Measurements from ENCODE around the gene REPIN1. TPM values are rescaled to one million over a fixed set of nuclear protein-coding genes. Genes with fewer than 3 reads are reported as not detected.

REPIN1 gene
- total RNA-seq, 1 donor = 57.5 TPM

DNA sequence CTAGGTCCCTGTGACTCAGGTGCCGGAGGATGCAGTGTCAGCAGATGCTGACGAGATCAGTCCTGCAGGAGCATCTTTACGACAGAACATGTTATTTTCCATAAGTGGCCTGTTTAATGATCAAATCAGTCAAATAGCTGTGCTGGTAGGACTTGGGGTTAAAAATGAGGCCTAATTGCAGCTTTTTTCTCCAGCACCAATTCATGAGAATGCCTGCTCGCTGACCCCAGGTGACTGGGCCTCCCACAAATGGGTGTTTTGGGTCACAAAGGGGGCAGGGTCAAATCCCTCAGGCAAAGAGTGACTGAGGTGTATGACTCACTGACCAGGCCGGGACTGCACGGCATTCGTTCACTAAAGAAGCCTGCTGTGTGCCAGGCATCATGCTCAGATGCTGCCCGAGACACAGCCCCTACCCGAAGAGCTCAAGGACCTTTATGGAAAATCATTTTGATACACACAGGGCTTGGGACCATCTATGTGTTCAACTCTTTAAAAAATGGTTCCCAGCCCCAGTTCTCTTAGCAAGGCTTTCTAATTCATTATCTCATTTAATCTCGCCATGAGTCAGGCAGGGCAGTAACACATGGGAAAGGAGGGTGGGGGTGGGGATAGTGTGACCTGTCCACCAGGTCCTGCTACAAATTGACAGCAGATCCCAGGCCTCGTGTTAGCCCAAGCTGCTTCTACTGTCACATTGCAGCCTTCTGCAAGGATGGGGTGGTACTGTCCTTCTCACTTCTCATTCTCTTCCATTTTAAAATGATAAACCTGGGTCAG lies 31.6 kb downstream of the REPIN1 start:
- Histone ChIP-seq H3K36me3 (ENCODE audit: insufficient read depth, low read length) (no peaks in the 10 kb centered on the region), H3K9me3 (ENCODE audit: low read depth, low read length) (no peaks in the 10 kb centered on the region), H3K27ac (ENCODE audit: low read depth, low read length) (no peak overlapping the region), H3K4me2 (ENCODE audit: insufficient read depth, low read length) (no peak overlapping the region), H3K27me3 (ENCODE audit: insufficient read depth, low read length) (no peaks in the 10 kb centered on the region), H3K4me1 (ENCODE audit: insufficient read depth, low read length) (peaks cover 21% of the 10 kb centered on the region), H4K20me1 (ENCODE audit: insufficient read depth, low read length) (no peaks in the 10 kb centered on the region), H3K79me2 (ENCODE audit: insufficient read depth, low read length) (no peaks in the 10 kb centered on the region), H3K4me3 (ENCODE audit: insufficient read depth, low read length) (no peak overlapping the region), H2AFZ (ENCODE audit: low read length) (no peak overlapping the region)
- TF ChIP-seq, protein P1, sequence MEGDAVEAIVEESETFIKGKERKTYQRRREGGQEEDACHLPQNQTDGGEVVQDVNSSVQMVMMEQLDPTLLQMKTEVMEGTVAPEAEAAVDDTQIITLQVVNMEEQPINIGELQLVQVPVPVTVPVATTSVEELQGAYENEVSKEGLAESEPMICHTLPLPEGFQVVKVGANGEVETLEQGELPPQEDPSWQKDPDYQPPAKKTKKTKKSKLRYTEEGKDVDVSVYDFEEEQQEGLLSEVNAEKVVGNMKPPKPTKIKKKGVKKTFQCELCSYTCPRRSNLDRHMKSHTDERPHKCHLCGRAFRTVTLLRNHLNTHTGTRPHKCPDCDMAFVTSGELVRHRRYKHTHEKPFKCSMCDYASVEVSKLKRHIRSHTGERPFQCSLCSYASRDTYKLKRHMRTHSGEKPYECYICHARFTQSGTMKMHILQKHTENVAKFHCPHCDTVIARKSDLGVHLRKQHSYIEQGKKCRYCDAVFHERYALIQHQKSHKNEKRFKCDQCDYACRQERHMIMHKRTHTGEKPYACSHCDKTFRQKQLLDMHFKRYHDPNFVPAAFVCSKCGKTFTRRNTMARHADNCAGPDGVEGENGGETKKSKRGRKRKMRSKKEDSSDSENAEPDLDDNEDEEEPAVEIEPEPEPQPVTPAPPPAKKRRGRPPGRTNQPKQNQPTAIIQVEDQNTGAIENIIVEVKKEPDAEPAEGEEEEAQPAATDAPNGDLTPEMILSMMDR (IDR thresholded peaks at IDR 0.05; ENCODE audit: extremely low read depth, low read depth, low read length) = no peak
- DNase-seq (ENCODE audit: insufficient read length, low spot score, missing footprints) = peak; percentile 89

DNA sequence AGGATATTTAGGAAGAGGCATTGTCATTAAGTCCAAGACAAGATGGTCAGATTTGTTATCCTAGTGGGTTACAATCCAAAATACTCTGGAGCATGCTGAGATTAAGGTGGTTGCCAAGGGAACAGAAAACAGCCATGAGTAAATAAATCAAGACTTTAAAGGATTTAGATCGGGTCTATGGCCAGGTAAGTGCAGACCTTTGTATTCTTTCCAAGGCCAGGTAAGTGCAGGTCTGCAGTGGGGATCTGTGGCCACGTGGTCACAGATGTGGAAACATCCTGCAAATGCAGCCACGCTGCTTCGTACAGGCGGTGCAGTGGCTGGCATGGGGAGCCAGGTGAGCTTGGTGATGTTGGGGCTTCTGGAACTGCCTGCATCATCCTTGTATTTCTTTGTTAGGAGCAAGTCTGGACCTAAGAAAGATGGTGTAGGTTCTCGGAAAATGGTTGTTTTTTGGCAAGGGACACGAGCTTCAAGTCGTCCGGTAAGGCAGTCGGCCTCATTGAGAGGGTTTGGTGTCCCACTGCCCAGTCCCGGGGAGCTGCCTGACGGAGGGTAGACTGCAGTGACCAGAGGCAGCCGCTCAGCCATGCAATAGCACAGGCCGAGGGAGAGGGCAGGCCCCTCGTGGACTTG lies 32.3 kb downstream of the REPIN1 start:
- Histone ChIP-seq H3K79me2 (ENCODE audit: insufficient read depth, low read length) (no peaks in the 10 kb centered on the region), H3K4me2 (ENCODE audit: insufficient read depth, low read length) (no peak overlapping the region), H3K4me3 (ENCODE audit: insufficient read depth, low read length) (no peak overlapping the region), H3K9me3 (ENCODE audit: low read depth, low read length) (no peaks in the 10 kb centered on the region), H3K27me3 (ENCODE audit: insufficient read depth, low read length) (no peaks in the 10 kb centered on the region), H4K20me1 (ENCODE audit: insufficient read depth, low read length) (no peaks in the 10 kb centered on the region), H3K36me3 (ENCODE audit: insufficient read depth, low read length) (no peaks in the 10 kb centered on the region), H2AFZ (ENCODE audit: low read length) (no peak overlapping the region), H3K4me1 (ENCODE audit: insufficient read depth, low read length) (peaks cover 24% of the 10 kb centered on the region), H3K27ac (ENCODE audit: low read depth, low read length) (no peak overlapping the region)
- no peak for DNase-seq (ENCODE audit: insufficient read length, low spot score, missing footprints)
- TF ChIP-seq, protein P1 (IDR thresholded peaks at IDR 0.05; ENCODE audit: extremely low read depth, low read depth, low read length) = no peak

DNA sequence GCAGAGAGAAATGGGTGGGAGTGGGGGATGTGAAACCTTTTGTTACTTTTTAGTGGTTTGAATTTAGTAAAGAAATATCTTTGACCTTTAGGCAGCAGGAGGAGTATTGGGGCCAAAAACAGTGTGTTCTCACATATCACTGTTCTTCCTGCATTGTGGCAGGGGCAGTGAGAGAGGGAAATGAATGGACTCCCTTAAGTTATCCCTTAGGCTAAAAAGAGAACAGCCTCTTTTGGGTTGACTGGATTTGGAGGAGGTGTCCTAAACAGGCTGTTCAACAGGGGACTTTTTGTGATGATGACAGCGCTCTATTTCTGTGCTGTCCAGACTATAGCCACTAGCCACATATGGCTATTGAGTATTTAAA lies 32.8 kb downstream of the REPIN1 start:
- H3K9me3 ChIP-seq (ENCODE audit: low read depth, low read length) = no peaks in the 10 kb centered on the region
- DNase-seq (ENCODE audit: insufficient read length, low spot score, missing footprints) = peak; percentile 39
- H3K4me3 ChIP-seq (ENCODE audit: insufficient read depth, low read length) = no peak overlapping the region
- H3K27me3 ChIP-seq (ENCODE audit: insufficient read depth, low read length) = no peaks in the 10 kb centered on the region
- no peaks in the 10 kb centered on the region for H4K20me1 ChIP-seq (ENCODE audit: insufficient read depth, low read length)
- H3K4me1 ChIP-seq (ENCODE audit: insufficient read depth, low read length) = peaks cover 29% of the 10 kb centered on the region
- no peak overlapping the region for H3K4me2 ChIP-seq (ENCODE audit: insufficient read depth, low read length)
- no peaks in the 10 kb centered on the region for H3K79me2 ChIP-seq (ENCODE audit: insufficient read depth, low read length)
- TF ChIP-seq, protein P1 (IDR thresholded peaks at IDR 0.05; ENCODE audit: extremely low read depth, low read depth, low read length) = no peak
- no peaks in the 10 kb centered on the region for H3K36me3 ChIP-seq (ENCODE audit: insufficient read depth, low read length)
- no peak overlapping the region for H3K27ac ChIP-seq (ENCODE audit: low read depth, low read length)
- H2AFZ ChIP-seq (ENCODE audit: low read length) = no peak overlapping the region

DNA sequence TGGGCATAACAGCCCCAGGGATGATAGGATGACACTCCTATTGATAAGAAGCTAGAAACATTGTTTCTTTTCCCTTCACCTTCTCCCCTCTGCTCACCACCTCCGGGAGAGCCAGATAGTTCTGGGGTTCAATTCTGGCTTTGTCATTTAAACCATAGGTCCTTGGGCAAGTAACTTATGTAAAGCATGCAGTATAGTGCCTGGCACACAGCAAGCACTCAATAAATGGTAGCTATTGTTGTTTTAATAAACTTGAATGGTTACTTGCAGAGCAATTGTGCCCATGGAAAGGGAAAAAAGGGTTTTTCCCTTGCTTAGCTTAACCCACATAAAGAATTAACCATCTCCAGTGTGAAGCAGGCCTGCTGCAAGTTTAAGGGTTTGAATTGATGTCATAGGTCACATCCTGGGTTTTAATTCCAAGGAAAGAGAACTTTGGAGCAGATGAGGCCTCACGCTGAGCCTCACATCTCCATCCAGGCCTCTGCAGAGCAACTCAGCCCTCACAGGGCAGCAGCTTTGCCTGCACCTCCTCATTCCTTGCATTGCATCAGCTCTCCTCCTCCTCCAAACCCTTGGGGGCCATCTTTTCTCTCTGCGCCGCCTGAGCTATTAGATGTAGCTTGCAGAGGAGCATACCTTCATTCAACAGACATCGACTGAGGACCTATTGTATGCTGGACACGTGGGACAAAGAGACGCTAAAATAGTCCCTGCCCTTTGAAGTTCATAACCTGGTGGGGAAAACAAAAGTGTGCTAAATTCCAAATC lies 33.4 kb downstream of the REPIN1 start:
- Histone ChIP-seq H3K27me3 (ENCODE audit: insufficient read depth, low read length) (no peaks in the 10 kb centered on the region), H2AFZ (ENCODE audit: low read length) (no peak overlapping the region), H3K4me2 (ENCODE audit: insufficient read depth, low read length) (no peak overlapping the region), H4K20me1 (ENCODE audit: insufficient read depth, low read length) (no peaks in the 10 kb centered on the region), H3K36me3 (ENCODE audit: insufficient read depth, low read length) (no peaks in the 10 kb centered on the region), H3K4me1 (ENCODE audit: insufficient read depth, low read length) (peaks cover 30% of the 10 kb centered on the region), H3K79me2 (ENCODE audit: insufficient read depth, low read length) (no peaks in the 10 kb centered on the region), H3K27ac (ENCODE audit: low read depth, low read length) (no peak overlapping the region), H3K4me3 (ENCODE audit: insufficient read depth, low read length) (no peak overlapping the region), H3K9me3 (ENCODE audit: low read depth, low read length) (no peaks in the 10 kb centered on the region)
- TF ChIP-seq, protein P1 (IDR thresholded peaks at IDR 0.05; ENCODE audit: extremely low read depth, low read depth, low read length) = no peak
- DNase-seq (ENCODE audit: insufficient read length, low spot score, missing footprints) = peak; percentile 50
